ENCODE results near the gene KRTAP5-5. TPM values are rescaled to one million over a fixed set of nuclear protein-coding genes. Genes with fewer than 3 reads are reported as not detected.
A peak's percentile ranks its signal among the peaks of the same experiment; 100 is the strongest.

Gene KRTAP5-5
- total RNA-seq, 1 donor from 2014 or later, result not detected

DNA sequence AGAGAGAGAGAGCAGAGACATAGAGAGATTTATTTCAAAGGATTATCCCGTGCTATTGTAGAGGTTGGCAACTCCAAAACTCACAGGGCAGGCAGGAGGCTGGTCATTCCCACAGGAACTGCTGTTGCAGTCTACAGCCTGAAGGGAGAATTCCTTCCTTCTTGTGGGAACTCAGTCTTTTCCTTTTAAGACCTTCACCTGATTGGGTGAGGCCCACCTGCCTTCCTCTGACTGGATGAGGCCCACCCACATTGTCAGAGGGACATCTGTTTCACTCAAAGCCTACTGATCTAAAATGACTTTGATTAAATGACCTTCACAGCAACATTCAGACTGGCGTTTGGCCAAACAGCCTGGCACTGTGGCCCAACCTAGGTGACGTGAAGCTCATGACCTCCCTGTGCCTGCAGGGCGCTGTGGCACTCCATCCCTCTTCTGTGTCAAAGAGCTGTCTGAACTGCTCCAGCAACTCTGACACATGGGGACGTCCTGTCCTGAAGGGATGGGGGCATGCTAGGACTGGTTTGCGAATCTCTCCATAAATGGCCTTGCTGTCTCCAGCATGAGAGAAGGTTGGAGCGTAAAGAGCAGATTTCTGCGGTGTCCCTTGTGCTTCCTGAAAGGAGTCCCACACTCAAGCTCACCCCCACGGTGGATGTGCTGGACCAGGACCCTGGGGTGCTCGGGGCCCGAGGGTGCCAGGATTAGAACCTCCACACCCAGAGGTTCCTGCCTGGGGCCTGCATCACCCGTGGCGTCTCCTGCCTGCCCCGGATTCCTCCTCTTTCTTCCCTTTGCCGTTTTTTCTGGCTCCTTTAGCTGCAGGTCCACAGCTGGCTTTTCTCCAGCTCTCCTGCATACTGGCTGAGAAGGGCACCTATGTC is 20.7 kb downstream of the KRTAP5-5 start:
- H3K9me3 Mint-ChIP-seq, result no peaks in the 10 kb centered on the region
- H3K36me3 Mint-ChIP-seq, result no peaks in the 10 kb centered on the region
- H3K27me3 Mint-ChIP-seq, result peaks cover 7% of the 10 kb centered on the region
- no peak overlapping the region for H3K27ac Mint-ChIP-seq
- DNase-seq (ENCODE audit: extremely low spot score, unreplicated experiment), result no peak
- no peak overlapping the region for H3K4me3 Mint-ChIP-seq
- peaks cover 12% of the 10 kb centered on the region for H3K4me1 Mint-ChIP-seq (ENCODE audit: unreplicated experiment)
- TF ChIP-seq, protein P1, sequence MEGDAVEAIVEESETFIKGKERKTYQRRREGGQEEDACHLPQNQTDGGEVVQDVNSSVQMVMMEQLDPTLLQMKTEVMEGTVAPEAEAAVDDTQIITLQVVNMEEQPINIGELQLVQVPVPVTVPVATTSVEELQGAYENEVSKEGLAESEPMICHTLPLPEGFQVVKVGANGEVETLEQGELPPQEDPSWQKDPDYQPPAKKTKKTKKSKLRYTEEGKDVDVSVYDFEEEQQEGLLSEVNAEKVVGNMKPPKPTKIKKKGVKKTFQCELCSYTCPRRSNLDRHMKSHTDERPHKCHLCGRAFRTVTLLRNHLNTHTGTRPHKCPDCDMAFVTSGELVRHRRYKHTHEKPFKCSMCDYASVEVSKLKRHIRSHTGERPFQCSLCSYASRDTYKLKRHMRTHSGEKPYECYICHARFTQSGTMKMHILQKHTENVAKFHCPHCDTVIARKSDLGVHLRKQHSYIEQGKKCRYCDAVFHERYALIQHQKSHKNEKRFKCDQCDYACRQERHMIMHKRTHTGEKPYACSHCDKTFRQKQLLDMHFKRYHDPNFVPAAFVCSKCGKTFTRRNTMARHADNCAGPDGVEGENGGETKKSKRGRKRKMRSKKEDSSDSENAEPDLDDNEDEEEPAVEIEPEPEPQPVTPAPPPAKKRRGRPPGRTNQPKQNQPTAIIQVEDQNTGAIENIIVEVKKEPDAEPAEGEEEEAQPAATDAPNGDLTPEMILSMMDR (conservative IDR thresholded peaks at IDR 0.05), result no peak

DNA sequence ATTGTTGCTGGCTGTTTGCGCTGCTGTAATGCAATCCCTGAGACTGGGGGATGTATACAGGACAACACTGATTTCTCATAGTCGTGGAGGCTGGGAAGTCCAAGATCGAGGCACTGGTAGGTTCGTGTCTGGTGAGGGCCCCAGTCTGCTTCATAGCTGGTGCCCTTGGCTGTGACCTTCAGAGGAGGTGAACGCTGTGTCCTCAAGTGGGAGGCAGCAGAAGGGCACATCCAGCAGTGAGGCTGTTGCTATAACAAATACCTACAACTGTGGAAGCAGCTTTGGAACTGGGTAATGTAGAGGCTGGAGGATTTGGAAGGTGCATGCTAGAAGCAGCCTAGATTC is 21.3 kb downstream of the KRTAP5-5 start:
- peaks cover 7% of the 10 kb centered on the region for H3K27me3 Mint-ChIP-seq
- no peak overlapping the region for H3K4me3 Mint-ChIP-seq
- no peaks in the 10 kb centered on the region for H3K36me3 Mint-ChIP-seq
- H3K27ac Mint-ChIP-seq, result no peak overlapping the region
- TF ChIP-seq, protein P1 (conservative IDR thresholded peaks at IDR 0.05), result no peak
- DNase-seq (ENCODE audit: extremely low spot score, unreplicated experiment), result no peak
- H3K4me1 Mint-ChIP-seq (ENCODE audit: unreplicated experiment), result peaks cover 12% of the 10 kb centered on the region
- H3K9me3 Mint-ChIP-seq, result no peaks in the 10 kb centered on the region

- no peak overlapping the region for H3K4me3 Mint-ChIP-seq
- no peaks in the 10 kb centered on the region for H3K36me3 Mint-ChIP-seq
- peaks cover 12% of the 10 kb centered on the region for H3K4me1 Mint-ChIP-seq (ENCODE audit: unreplicated experiment)
- TF ChIP-seq, protein P1 (conservative IDR thresholded peaks at IDR 0.05), result no peak
- no peak overlapping the region for H3K27ac Mint-ChIP-seq
- DNase-seq (ENCODE audit: extremely low spot score, unreplicated experiment), result no peak
- H3K9me3 Mint-ChIP-seq, result no peaks in the 10 kb centered on the region
- peaks cover 7% of the 10 kb centered on the region for H3K27me3 Mint-ChIP-seq
These were observed 21.9 kb downstream of the KRTAP5-5 start for GRCh38 chr11:1651411-1651980.

GRCh38 chr11:1652026-1652425 is 22.5 kb downstream of the KRTAP5-5 start:
- no peaks in the 10 kb centered on the region for H3K9me3 Mint-ChIP-seq
- H3K36me3 Mint-ChIP-seq, result no peaks in the 10 kb centered on the region
- H3K4me1 Mint-ChIP-seq (ENCODE audit: unreplicated experiment), result peaks cover 12% of the 10 kb centered on the region

GRCh38 chr11:1652442-1652770 is 22.8 kb downstream of the KRTAP5-5 start:
- TF ChIP-seq, protein P1 (conservative IDR thresholded peaks at IDR 0.05), result no peak
- Mint-ChIP-seq H3K4me1 (ENCODE audit: unreplicated experiment) (peaks cover 12% of the 10 kb centered on the region), H3K36me3 (no peaks in the 10 kb centered on the region), H3K27me3 (peaks cover 3% of the 10 kb centered on the region), H3K27ac (no peak overlapping the region), H3K4me3 (no peak overlapping the region), H3K9me3 (no peaks in the 10 kb centered on the region)
- no peak for DNase-seq (ENCODE audit: extremely low spot score, unreplicated experiment)

More at GRCh38 chr11:1652026-1652425, 22.5 kb downstream of the KRTAP5-5 start:
- TF ChIP-seq, protein P1 (conservative IDR thresholded peaks at IDR 0.05), result no peak
- Mint-ChIP-seq H3K4me3 (no peak overlapping the region), H3K27me3 (peaks cover 6% of the 10 kb centered on the region), H3K27ac (no peak overlapping the region)
- DNase-seq (ENCODE audit: extremely low spot score, unreplicated experiment), result peak; percentile 65
